Sigmoid colon (tissue), 4 donors: ENCODE measurements around the gene DNAJB12.

Experiments used
- POLR2A ChIP-seq, 2 donors: fragments of 450-650 bp; IDR thresholded peaks; one replicate each; pipeline ENCODE4 v1.6.1; 2016; ENCODE audit warnings: antibody characterized with exemption in 2 of 2, mild to moderate bottlenecking in 2 of 2, moderate library complexity in 2 of 2
- POLR2AphosphoS5 ChIP-seq, 4 donors: sonication (generic); formaldehyde crosslinking; IDR thresholded peaks; one replicate each; pipeline ENCODE4 v1.6.1; 2017; ENCODE audit warnings: antibody characterized with exemption in 4 of 4

DNA sequence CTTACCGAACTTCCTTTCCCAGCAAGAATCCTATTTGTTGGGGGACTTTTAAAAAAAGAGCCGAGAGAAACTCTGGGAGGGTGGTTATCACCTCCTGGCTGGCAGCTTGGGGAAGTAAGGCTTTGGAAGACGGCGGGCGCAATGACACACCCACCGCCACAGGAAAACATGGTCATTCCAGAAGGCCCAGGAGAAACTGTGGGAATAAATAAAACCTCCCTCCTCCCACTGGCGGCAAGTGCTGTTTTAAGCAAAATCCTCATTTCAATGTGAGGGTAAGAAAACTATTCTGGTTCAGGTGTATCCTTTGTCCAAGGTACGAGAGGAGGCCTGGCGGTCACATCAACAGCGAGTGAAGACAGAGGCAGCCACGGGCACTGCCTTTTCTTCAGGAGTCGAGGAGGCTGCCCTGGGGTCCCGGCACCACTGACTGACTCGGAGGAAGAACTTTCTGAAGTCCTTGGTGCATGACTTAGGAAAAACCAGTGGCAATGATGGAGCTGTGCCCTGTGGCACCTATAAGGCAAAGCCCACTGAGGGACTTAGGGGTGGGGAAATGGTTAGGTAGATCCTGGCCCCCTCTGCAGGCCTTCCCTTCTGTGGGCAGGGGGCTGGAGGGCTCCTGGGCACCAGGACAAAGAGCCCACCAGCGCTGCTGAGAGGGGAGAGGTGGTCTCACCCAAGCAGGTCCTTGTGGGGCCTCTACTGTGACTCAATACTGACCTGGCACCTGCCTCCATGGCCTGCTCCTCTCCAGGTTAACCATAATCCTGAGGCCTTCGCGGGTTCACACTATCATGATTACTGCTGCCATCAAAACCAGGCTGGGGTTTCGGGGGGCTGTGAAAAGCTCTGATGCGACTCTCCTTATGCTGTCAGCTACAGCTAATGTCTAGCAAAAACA lies 21.4 kb downstream of the DNAJB12 start:
- no peak for TF ChIP-seq POLR2A (IDR thresholded peaks at IDR 0.05)
- TF ChIP-seq POLR2AphosphoS5 (IDR thresholded peaks at IDR 0.05) = no peak
